Activated B cell treated with CpG ODN at 0.5 μM for 24 hours (primary cell): ENCODE results near the gene PRUNE1. TPM values are rescaled to one million over a fixed set of nuclear protein-coding genes. Genes with fewer than 3 reads are reported as not detected.

Source experiments
- ATAC-seq: fragments of 200-7000 bp; cut with Tn5 transposase; one replicate; pipeline ENCODE4 v1.10.0; 2021; ENCODE audit warnings: low read depth, mild to moderate bottlenecking, moderate library complexity
- CTCF ChIA-PET: fragments of 350-600 bp; sonication (Branson Sonifier 250); formaldehyde crosslinking; loops from one replicate; lab custom pipeline; 2021; ENCODE audit warnings: antibody characterized with exemption; lab: Charles Lee
- POLR2A ChIA-PET: fragments of 350-600 bp; sonication (Branson Sonifier 250); formaldehyde crosslinking; loops from one replicate; lab custom pipeline; 2021; ENCODE audit warnings: antibody characterized with exemption; lab: Charles Lee
- DNase-seq: peaks from one replicate; pipeline ENCODE4 v3.0.0; 2022
- H3K27ac Mint-ChIP-seq: one replicate; pipeline ENCODE4 v1.8.0; 2020; ENCODE audit warnings: mixed read lengths
- H3K27me3 Mint-ChIP-seq: one replicate; pipeline ENCODE4 v1.8.0; 2021; ENCODE audit warnings: mixed read lengths
- H3K36me3 Mint-ChIP-seq: one replicate; pipeline ENCODE4 v1.8.0; 2021; ENCODE audit warnings: low read depth, mixed read lengths
- H3K4me1 Mint-ChIP-seq: one replicate; pipeline ENCODE4 v1.8.0; 2021; ENCODE audit warnings: mixed read lengths
- H3K4me3 Mint-ChIP-seq: one replicate; pipeline ENCODE4 v1.8.0; 2020; ENCODE audit warnings: mild to moderate bottlenecking, mixed read lengths
- H3K9me3 Mint-ChIP-seq: one replicate; pipeline ENCODE4 v1.8.0; 2020; ENCODE audit warnings: mixed read lengths
- CTCF ChIP-seq: fragments of 200-600 bp; IDR thresholded peaks from one replicate; pipeline ENCODE4 v1.8.0; 2022; ENCODE audit warnings: antibody characterized with exemption, mild to moderate bottlenecking
- intact Hi-C: fragments of 100-400 bp; cut with micrococcal nuclease; formaldehyde crosslinking; loops from one replicate; pipeline ENCODE4 v1.15.1; 2024
- total RNA-seq: library from RNA; stranded (reverse); gene quantifications from 2 replicates; pipeline ENCODE4 v1.2.3, GENCODE V29; 2022

PRUNE1 gene
- total RNA-seq, 1 donor from 2014 or later, result 14.2 TPM

- no peak for DNase-seq
- TF ChIP-seq CTCF, result no peak
- intact Hi-C loops, result loop anchor here (5.0 to 10.0 kb wide), 4 partner anchors 151 to 606 kb away; partner anchors contain the start of genes PSMD4, SNX27 and TNFAIP8L2
- peak overlapping the region; percentile 93 for H3K27ac Mint-ChIP-seq
- no peaks in the 10 kb centered on the region for H3K27me3 Mint-ChIP-seq
- H3K36me3 Mint-ChIP-seq, result peaks cover 11% of the 10 kb centered on the region
- CTCF ChIA-PET, result interaction anchor here (1.0 to 2.6 kb wide), 6 partner anchors 8 to 446 kb away, joined by 3 to 19 read pairs (median 4); no protein-coding TSS in a partner anchor
- no peak for ATAC-seq
- POLR2A ChIA-PET, result interaction anchor here (0.6 to 1.9 kb wide), 12 partner anchors 32 to 809 kb away, joined by 3 to 8 read pairs (median 4); partner anchors contain the start of genes C1orf56, CDC42SE1, CERS2 and GABPB2
- H3K4me3 Mint-ChIP-seq, result peak overlapping the region; percentile 98
- peaks cover 65% of the 10 kb centered on the region for H3K4me1 Mint-ChIP-seq
- H3K9me3 Mint-ChIP-seq, result no peaks in the 10 kb centered on the region
Measured at GRCh38 chr1:151005729-151006319, 2.4 kb upstream of the PRUNE1 start.

GRCh38 chr1:151006327-151007052 lies 1.8 kb upstream of the PRUNE1 start, which contains the start of gene MINDY1:
Gene MINDY1 (minus strand): TSS chr1:151006902. CDS start chr1:151002617, 4,285 bp downstream.
- no peak for TF ChIP-seq CTCF
- ATAC-seq, result peak; percentile 43
- DNase-seq, result peak; percentile 29
- peak within 1 kb of the TSS; percentile 93 for H3K27ac Mint-ChIP-seq
- POLR2A ChIA-PET, result interaction anchor here (1.0 to 1.9 kb wide), 11 partner anchors 10 to 643 kb away, joined by 3 to 8 read pairs (median 4); partner anchors contain the start of genes C1orf56, CDC42SE1, CERS2 and GABPB2
- H3K4me3 Mint-ChIP-seq, result peak within 1 kb of the TSS; percentile 98
- H3K9me3 Mint-ChIP-seq, result no peaks in the 10 kb centered on the region
- peaks cover 68% of the 10 kb centered on the region for H3K4me1 Mint-ChIP-seq
- CTCF ChIA-PET, result interaction anchor here (0.6 to 2.6 kb wide), 7 partner anchors 8 to 447 kb away, joined by 3 to 19 read pairs (median 4); no protein-coding TSS in a partner anchor
- H3K27me3 Mint-ChIP-seq, result no peaks in the 10 kb centered on the region
- intact Hi-C loops, result loop anchor here (5.0 to 10.0 kb wide), 4 partner anchors 151 to 606 kb away; partner anchors contain the start of genes PSMD4, SNX27 and TNFAIP8L2
- H3K36me3 Mint-ChIP-seq, result peaks cover 16% of the 10 kb centered on the region

GRCh38 chr1:151007853-151008243 lies 401 bp upstream of the PRUNE1 start:
- Mint-ChIP-seq H3K9me3 (no peaks in the 10 kb centered on the region), H3K27me3 (no peaks in the 10 kb centered on the region), H3K4me1 (peaks cover 69% of the 10 kb centered on the region), H3K27ac (peak overlapping the region; percentile 93), H3K36me3 (peaks cover 13% of the 10 kb centered on the region), H3K4me3 (peak overlapping the region; percentile 98)
- DNase-seq, result no peak
- ATAC-seq, result no peak
- intact Hi-C loops, result loop anchor here (1.0 to 10.0 kb wide), 11 partner anchors 29 to 604 kb away; partner anchors contain the start of genes ARNT, CDC42SE1, PSMD4 and SETDB1
- ChIA-PET POLR2A (no interaction called here), CTCF (no interaction called here)
- no peak for TF ChIP-seq CTCF

GRCh38 chr1:151009206-151009587 lies 948 bp downstream of the PRUNE1 start:
- Mint-ChIP-seq H3K27me3 (no peaks in the 10 kb centered on the region), H3K27ac (peak overlapping the region; percentile 93), H3K9me3 (no peaks in the 10 kb centered on the region), H3K36me3 (peaks cover 18% of the 10 kb centered on the region), H3K4me3 (peak overlapping the region; percentile 98), H3K4me1 (peaks cover 63% of the 10 kb centered on the region)
- TF ChIP-seq CTCF, result no peak
- no peak for DNase-seq
- POLR2A ChIA-PET, result no interaction called here
- no peak for ATAC-seq
- intact Hi-C loops, result loop anchor here (2.0 to 10.0 kb wide), 7 partner anchors 40 to 603 kb away; partner anchors contain the start of genes CDC42SE1, PSMD4, SNX27 and TNFAIP8L2
- CTCF ChIA-PET, result interaction anchor here (0.6 kb wide), 1 partner anchor 52 kb away, joined by 3 read pairs; no protein-coding TSS in a partner anchor
